Skeletal muscle tissue (tissue), 4 donors: ENCODE data around the gene ADAMTS12. TPM values are rescaled to one million over a fixed set of nuclear protein-coding genes. Genes with fewer than 3 reads are reported as not detected.

Source experiments
- H3K27ac ChIP-seq: one replicate; pipeline ENCODE4 v1.7.0; 2013; ENCODE audit warnings: mild to moderate bottlenecking, low read depth, low read length, inconsistent platforms
- H3K27me3 ChIP-seq, 3 donors: one replicate each; pipeline ENCODE4 v1.7.0; 2013; ENCODE audit warnings: low read length in 3 of 3; ENCODE audit not compliant: control insufficient read depth in 3 of 3, insufficient read depth in 3 of 3
- H3K36me3 ChIP-seq, 3 donors: one replicate each; pipeline ENCODE4 v1.7.0; 2013; ENCODE audit warnings: low read length in 3 of 3; ENCODE audit not compliant: control insufficient read depth in 3 of 3, insufficient read depth in 3 of 3
- H3K4me1 ChIP-seq, 3 donors: one replicate each; pipeline ENCODE4 v1.7.0; 2013; ENCODE audit warnings: low read length in 3 of 3, mild to moderate bottlenecking in 3 of 3; ENCODE audit not compliant: control insufficient read depth in 3 of 3, insufficient read depth in 3 of 3
- H3K4me3 ChIP-seq, 3 donors: one replicate each; pipeline ENCODE4 v1.7.0; 2013; ENCODE audit warnings: low read length in 3 of 3
- H3K9ac ChIP-seq, 3 donors: one replicate each; pipeline ENCODE4 v1.7.0; 2013; ENCODE audit warnings: low read length in 3 of 3, mild to moderate bottlenecking in 3 of 3, moderate library complexity in 2 of 3, low read depth in 1 of 3
- H3K9me3 ChIP-seq, 3 donors: one replicate each; pipeline ENCODE4 v1.7.0; 2013; ENCODE audit warnings: low read length in 3 of 3; ENCODE audit not compliant: control insufficient read depth in 3 of 3
- total RNA-seq: library from RNA; depleted of rRNA; stranded (reverse); fragments of >200 nt; gene quantifications from one replicate; pipeline ENCODE4 v1.2.3, GENCODE V29; 2014
- donor health status: Osteomylitis.

Gene ADAMTS12
- total RNA-seq, 1 donor from 2014 or later: 19.3 TPM

- Histone ChIP-seq H3K4me3 (no peak overlapping the region), H3K27me3 (no peaks in the 10 kb centered on the region), H3K9me3 (no peaks in the 10 kb centered on the region), H3K27ac (no peak overlapping the region), H3K9ac (no peak overlapping the region), H3K4me1 (no peaks in the 10 kb centered on the region), H3K36me3 (no peaks in the 10 kb centered on the region)
These were observed 110.5 kb downstream of the ADAMTS12 start for GRCh38 chr5:33781286-33781685.

GRCh38 chr5:33776151-33776660 is 115.6 kb downstream of the ADAMTS12 start:
- no peaks in the 10 kb centered on the region for H3K4me1 ChIP-seq
- H3K4me3 ChIP-seq: no peak overlapping the region
- no peak overlapping the region for H3K9ac ChIP-seq
- H3K27me3 ChIP-seq: no peaks in the 10 kb centered on the region
- H3K36me3 ChIP-seq: no peaks in the 10 kb centered on the region
- H3K27ac ChIP-seq: no peak overlapping the region
- H3K9me3 ChIP-seq: no peaks in the 10 kb centered on the region

GRCh38 chr5:33774341-33774740 is 117.4 kb downstream of the ADAMTS12 start:
- H3K9ac ChIP-seq: no peak overlapping the region
- H3K9me3 ChIP-seq: no peaks in the 10 kb centered on the region
- no peak overlapping the region for H3K27ac ChIP-seq
- no peaks in the 10 kb centered on the region for H3K27me3 ChIP-seq
- no peak overlapping the region for H3K4me3 ChIP-seq
- H3K36me3 ChIP-seq: no peaks in the 10 kb centered on the region
- H3K4me1 ChIP-seq: no peaks in the 10 kb centered on the region

- Histone ChIP-seq H3K27ac (no peak overlapping the region), H3K4me1 (no peaks in the 10 kb centered on the region)
These were observed 119.4 kb downstream of the ADAMTS12 start for GRCh38 chr5:33772380-33772897.

GRCh38 chr5:33769968-33770367 is 121.8 kb downstream of the ADAMTS12 start:
- no peak overlapping the region for H3K9ac ChIP-seq
- H3K27ac ChIP-seq: no peak overlapping the region
- no peak overlapping the region for H3K4me3 ChIP-seq
- H3K36me3 ChIP-seq: no peaks in the 10 kb centered on the region
- H3K9me3 ChIP-seq: no peaks in the 10 kb centered on the region
- H3K27me3 ChIP-seq: no peaks in the 10 kb centered on the region
- no peaks in the 10 kb centered on the region for H3K4me1 ChIP-seq

More at GRCh38 chr5:33772380-33772897, 119.4 kb downstream of the ADAMTS12 start:
- no peak overlapping the region for H3K4me3 ChIP-seq
- H3K36me3 ChIP-seq: no peaks in the 10 kb centered on the region
- H3K9me3 ChIP-seq: no peaks in the 10 kb centered on the region
- no peaks in the 10 kb centered on the region for H3K27me3 ChIP-seq
- no peak overlapping the region for H3K9ac ChIP-seq

- Histone ChIP-seq H3K9me3 (no peaks in the 10 kb centered on the region), H3K9ac (no peak overlapping the region), H3K36me3 (no peaks in the 10 kb centered on the region), H3K27ac (no peak overlapping the region), H3K27me3 (no peaks in the 10 kb centered on the region), H3K4me3 (no peak overlapping the region), H3K4me1 (no peaks in the 10 kb centered on the region)
These were observed 122.6 kb downstream of the ADAMTS12 start for GRCh38 chr5:33769196-33769595.

- no peaks in the 10 kb centered on the region for H3K27me3 ChIP-seq
- H3K36me3 ChIP-seq: no peaks in the 10 kb centered on the region
- H3K4me1 ChIP-seq: no peaks in the 10 kb centered on the region
- no peak overlapping the region for H3K9ac ChIP-seq
- H3K27ac ChIP-seq: no peak overlapping the region
- no peak overlapping the region for H3K4me3 ChIP-seq
- H3K9me3 ChIP-seq: no peaks in the 10 kb centered on the region
These were observed 125.8 kb downstream of the ADAMTS12 start for GRCh38 chr5:33766023-33766422.

- Histone ChIP-seq H3K36me3 (no peaks in the 10 kb centered on the region), H3K9me3 (no peaks in the 10 kb centered on the region), H3K27ac (no peak overlapping the region), H3K4me3 (no peak overlapping the region), H3K4me1 (no peaks in the 10 kb centered on the region), H3K27me3 (no peaks in the 10 kb centered on the region), H3K9ac (no peak overlapping the region)
These were observed 127.0 kb downstream of the ADAMTS12 start for GRCh38 chr5:33764786-33765185.

- H3K9ac ChIP-seq: no peak overlapping the region
- no peaks in the 10 kb centered on the region for H3K9me3 ChIP-seq
- H3K4me1 ChIP-seq: no peaks in the 10 kb centered on the region
- H3K27ac ChIP-seq: no peak overlapping the region
- no peaks in the 10 kb centered on the region for H3K36me3 ChIP-seq
- H3K27me3 ChIP-seq: no peaks in the 10 kb centered on the region
- no peak overlapping the region for H3K4me3 ChIP-seq
These were observed 128.4 kb downstream of the ADAMTS12 start for GRCh38 chr5:33763435-33763834.

GRCh38 chr5:33762859-33763258 is 128.9 kb downstream of the ADAMTS12 start:
- Histone ChIP-seq H3K9me3 (no peaks in the 10 kb centered on the region), H3K27ac (no peak overlapping the region), H3K36me3 (no peaks in the 10 kb centered on the region), H3K27me3 (no peaks in the 10 kb centered on the region), H3K4me1 (no peaks in the 10 kb centered on the region), H3K9ac (no peak overlapping the region), H3K4me3 (no peak overlapping the region)
